Activated CD8-positive, alpha-beta memory T cell treated with anti-CD3 and anti-CD28 coated beads for 36 hours (primary cell): ENCODE measurements around the gene EYS. TPM values are rescaled to one million over a fixed set of nuclear protein-coding genes. Genes with fewer than 3 reads are reported as not detected.
"Not testable (repeated sequence)": the region's sequence is repeated elsewhere in the genome, so short reads cannot be mapped to it uniquely, and the experiment has no call there.

Source experiments
- CTCF ChIA-PET: fragments of 350-600 bp; sonication (Branson Sonifier 250); formaldehyde crosslinking; loops from one replicate; lab custom pipeline; 2021; ENCODE audit warnings: antibody characterized with exemption; lab: Charles Lee
- POLR2A ChIA-PET: fragments of 350-600 bp; sonication (Branson Sonifier 250); formaldehyde crosslinking; loops from one replicate; lab custom pipeline; 2021; ENCODE audit warnings: antibody characterized with exemption; lab: Charles Lee
- total RNA-seq, 2 experiments: library from RNA; stranded (reverse); gene quantifications; one replicate each; pipeline ENCODE4 v1.2.3, GENCODE V29; 2021

Gene EYS
- total RNA-seq, 2 experiments from 2014 or later: not detected

GRCh38 chr6:63887002-63887751, 1819.8 kb downstream of the EYS start:
- CTCF ChIA-PET: no interaction called here
- POLR2A ChIA-PET: no interaction called here

- CTCF ChIA-PET: no interaction called here
- POLR2A ChIA-PET: no interaction called here
These were observed 1820.7 kb downstream of the EYS start for GRCh38 chr6:63886341-63886740.

- ChIA-PET POLR2A (no interaction called here), CTCF (no interaction called here)
These were observed 1823.4 kb downstream of the EYS start for GRCh38 chr6:63883597-63883996.

- ChIA-PET POLR2A (no interaction called here), CTCF (no interaction called here)
These were observed 1824.8 kb downstream of the EYS start for GRCh38 chr6:63882208-63882607.

- ChIA-PET POLR2A (no interaction called here), CTCF (no interaction called here)
These were observed 1825.2 kb downstream of the EYS start for GRCh38 chr6:63881791-63882190.

- CTCF ChIA-PET: no interaction called here
- POLR2A ChIA-PET: no interaction called here
These were observed 1834.8 kb downstream of the EYS start for GRCh38 chr6:63872233-63872632.

GRCh38 chr6:63868351-63868750, 1838.7 kb downstream of the EYS start:
- ChIA-PET CTCF (no interaction called here), POLR2A (no interaction called here)

GRCh38 chr6:63864671-63865318, 1842.2 kb downstream of the EYS start:
- POLR2A ChIA-PET: no interaction called here
- CTCF ChIA-PET: no interaction called here

GRCh38 chr6:63864061-63864460, 1843.0 kb downstream of the EYS start:
- POLR2A ChIA-PET: no interaction called here

GRCh38 chr6:63862486-63863198, 1844.4 kb downstream of the EYS start:
- CTCF ChIA-PET: no interaction called here
- POLR2A ChIA-PET: no interaction called here

More at GRCh38 chr6:63864061-63864460, 1843.0 kb downstream of the EYS start:
- CTCF ChIA-PET: no interaction called here

GRCh38 chr6:63859528-63859927, 1847.5 kb downstream of the EYS start:
- ChIA-PET CTCF (no interaction called here), POLR2A (no interaction called here)

- CTCF ChIA-PET: no interaction called here
- POLR2A ChIA-PET: no interaction called here
These were observed 1848.3 kb downstream of the EYS start for GRCh38 chr6:63858691-63859090.

- ChIA-PET POLR2A (no interaction called here), CTCF (no interaction called here)
These were observed 1850.8 kb downstream of the EYS start for GRCh38 chr6:63856271-63856670.

GRCh38 chr6:63844287-63844686, 1862.7 kb downstream of the EYS start:
- ChIA-PET CTCF (no interaction called here), POLR2A (no interaction called here)

- POLR2A ChIA-PET: no interaction called here
- CTCF ChIA-PET: no interaction called here
These were observed 1867.5 kb downstream of the EYS start for GRCh38 chr6:63839485-63839884.

- POLR2A ChIA-PET, CTCF ChIA-PET: not testable (repeated sequence)
These were observed 1878.3 kb downstream of the EYS start for GRCh38 chr6:63828678-63829077.

GRCh38 chr6:63824722-63825121, 1882.3 kb downstream of the EYS start:
- ChIA-PET POLR2A (no interaction called here), CTCF (no interaction called here)

- ChIA-PET CTCF (no interaction called here), POLR2A (no interaction called here)
These were observed 1885.6 kb downstream of the EYS start for GRCh38 chr6:63821442-63821841.

GRCh38 chr6:63819831-63820230, 1887.2 kb downstream of the EYS start:
- POLR2A ChIA-PET: no interaction called here
- CTCF ChIA-PET: no interaction called here

GRCh38 chr6:63817492-63818050, 1889.5 kb downstream of the EYS start:
- ChIA-PET CTCF (no interaction called here), POLR2A (no interaction called here)
